Limb (tissue), 2 donors: ENCODE data around the gene FRYL.
"Not testable (repeated sequence)": the region's sequence is repeated elsewhere in the genome, so short reads cannot be mapped to it uniquely, and the experiment has no call there.

ENCODE experiments used
- DNase-seq, 2 donors: peaks; one replicate each; pipeline ENCODE4 v3.0.0-alpha.2; 2016; ENCODE audit errors: extremely low spot score in 2 of 2

FRYL gene

DNA sequence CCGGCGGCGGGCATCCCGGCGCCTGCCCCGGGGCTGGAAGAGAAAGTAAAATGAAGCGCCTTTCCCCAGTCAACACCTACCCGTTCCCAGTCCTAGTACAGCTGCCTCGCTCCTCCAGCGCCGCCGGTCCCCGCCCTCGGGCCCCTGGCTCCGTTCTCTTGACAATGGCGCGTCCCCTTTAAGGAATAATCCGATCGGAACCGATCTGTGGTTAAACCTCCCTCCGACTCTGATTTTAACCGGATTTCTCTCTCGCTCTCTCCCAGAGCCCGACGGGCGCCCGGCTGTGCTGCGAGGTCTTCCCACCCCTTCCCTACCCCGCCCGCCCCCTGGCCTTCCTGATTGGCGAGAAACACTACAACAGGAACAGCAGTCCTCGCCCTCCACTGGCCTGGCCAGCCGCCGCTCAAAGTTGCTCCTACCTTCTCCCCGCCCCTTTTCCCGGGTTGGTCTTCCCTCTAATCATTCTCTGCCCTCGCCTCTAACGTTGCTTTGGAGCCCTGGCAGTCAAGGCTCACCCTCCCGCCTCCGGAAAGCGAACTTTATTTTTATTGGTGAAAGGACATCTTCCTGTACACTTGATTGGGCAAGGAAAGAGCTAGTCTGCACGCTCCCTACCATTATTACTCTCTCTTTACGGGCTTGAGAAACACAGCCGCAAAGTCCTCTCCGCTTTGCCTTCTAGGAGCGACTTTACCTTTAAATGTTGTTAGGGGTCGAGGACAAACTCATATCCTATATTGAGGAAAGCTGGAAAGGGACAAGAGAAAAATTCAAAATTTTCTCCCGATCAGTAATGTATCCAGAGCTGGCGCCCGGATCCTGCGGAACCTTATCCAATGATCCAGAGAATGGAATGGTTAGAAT is at the start of gene FRYL:
Gene FRYL, minus strand, starts transcription at position 282 of the 867 bp plus-strand sequence. CDS start 145,869 bp downstream, outside the sequence.
- peak; percentile 99 to 100 for DNase-seq

DNA sequence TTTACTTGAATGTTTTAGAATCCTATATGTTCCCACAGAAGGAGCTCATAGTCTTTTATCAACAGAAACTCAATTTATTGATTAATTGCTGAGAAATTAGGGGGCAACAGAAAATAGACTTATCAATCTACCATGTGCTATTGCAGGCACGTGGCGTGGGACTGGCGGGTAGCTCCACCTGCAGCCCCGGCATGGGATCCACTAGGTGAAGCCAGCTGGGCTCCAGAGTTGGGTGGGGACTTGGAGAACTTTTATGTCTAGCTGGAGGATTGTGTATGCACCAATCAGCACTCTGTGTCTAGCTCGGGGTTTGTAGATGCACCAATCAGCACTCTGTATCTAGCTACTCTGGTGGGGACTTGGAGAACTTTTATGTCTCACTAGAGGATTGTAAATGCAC is 47.5 kb upstream of the FRYL start:
- DNase-seq = no peak

DNA sequence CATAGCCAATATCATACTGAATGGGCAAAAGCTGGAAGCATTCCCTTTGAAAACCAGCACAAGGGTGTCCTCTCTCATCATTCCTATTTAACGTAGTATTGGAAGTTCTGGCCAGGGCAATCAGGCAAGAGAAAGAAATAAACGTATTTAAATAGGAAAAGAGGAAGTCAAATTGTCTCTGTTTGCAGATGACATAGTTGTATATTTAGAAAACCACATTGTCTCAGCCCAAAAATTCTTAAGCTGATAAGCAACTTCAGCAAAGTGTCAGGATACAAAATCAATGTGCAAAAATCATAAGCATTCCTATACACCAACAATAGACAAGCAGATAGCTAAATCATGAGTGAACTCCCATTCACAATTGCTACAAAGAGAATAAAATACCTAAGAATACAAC is 41.4 kb upstream of the FRYL start:
- DNase-seq = not testable (repeated sequence)

DNA sequence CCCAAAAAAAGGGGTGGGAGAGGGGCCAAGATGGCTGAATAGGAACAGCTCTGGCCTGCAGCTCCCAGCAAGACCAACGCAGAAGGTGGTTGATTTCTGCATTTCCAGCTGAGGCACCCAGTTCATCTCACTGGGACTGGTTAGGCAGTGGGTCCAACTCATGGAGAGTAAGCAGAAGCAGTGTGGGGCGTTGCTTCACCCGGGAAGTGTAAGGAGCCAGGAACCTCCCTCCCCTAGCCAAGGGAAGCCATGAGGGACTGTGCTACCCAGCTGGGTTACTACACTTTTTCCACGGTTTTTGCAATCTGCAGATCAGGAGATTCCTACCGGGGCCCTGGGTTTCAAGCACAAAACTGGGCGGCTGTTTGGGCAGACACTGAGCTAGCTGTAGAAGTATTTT is 36.9 kb upstream of the FRYL start:
- no peak for DNase-seq

DNA sequence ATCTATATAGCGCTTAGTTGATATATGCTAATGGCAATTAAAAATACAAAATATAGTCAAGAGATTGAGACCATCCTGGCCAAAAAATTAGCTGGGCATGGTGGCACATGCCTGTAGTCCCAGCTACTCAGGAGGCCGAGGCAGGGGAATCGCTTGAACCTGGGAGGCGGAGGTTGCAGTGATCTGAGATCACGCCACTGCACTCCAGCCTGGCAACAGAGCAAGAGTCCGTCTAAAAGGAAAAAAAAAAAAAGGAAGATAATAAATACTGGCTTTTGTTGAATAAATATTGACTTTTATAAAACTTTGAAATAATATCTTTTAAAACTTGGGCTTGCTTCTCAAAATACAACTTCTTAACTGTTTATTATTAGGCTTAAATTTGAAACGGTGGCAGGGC is 36.2 kb upstream of the FRYL start:
- not testable (repeated sequence) for DNase-seq

DNA sequence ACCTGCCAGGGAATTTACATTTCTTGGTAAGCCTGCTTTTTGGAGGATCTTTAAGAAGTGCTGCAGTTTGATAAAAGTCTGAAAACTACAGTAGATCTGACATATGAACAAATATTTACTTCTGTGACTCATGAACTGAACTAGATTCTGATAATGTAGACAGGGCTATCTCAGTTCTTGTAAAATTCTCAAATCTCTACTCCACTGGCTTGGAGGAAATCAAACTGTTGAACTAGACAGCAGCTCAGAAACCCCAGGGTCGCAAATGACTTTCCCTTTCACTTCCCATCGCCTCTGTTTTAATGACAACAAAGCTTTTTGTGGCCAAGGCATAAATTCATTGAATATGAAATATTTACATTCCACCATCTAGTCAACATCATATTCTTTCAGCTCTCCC is 35.4 kb upstream of the FRYL start:
- DNase-seq = no peak

DNA sequence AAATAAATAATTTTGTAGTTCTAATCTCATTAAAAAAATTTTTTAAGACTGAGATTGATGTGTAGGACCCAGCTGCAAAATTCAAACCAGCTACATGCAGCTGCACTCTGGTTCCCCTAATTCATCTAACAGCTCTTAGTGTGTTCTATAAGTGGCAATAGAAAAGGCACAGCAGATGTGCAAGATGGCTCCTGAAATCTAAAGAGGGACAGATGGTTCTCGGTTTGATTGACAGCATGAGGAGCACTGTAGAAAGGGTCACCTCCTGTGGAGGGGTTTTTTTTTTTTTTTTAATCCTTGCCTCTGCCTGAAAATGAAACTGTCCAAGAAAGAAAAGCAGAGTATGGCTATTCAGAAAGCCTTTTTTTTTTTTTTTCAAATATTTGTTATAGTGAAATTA is 33.9 kb upstream of the FRYL start:
- DNase-seq = peak in 1 of 2 donors; percentile 21

DNA sequence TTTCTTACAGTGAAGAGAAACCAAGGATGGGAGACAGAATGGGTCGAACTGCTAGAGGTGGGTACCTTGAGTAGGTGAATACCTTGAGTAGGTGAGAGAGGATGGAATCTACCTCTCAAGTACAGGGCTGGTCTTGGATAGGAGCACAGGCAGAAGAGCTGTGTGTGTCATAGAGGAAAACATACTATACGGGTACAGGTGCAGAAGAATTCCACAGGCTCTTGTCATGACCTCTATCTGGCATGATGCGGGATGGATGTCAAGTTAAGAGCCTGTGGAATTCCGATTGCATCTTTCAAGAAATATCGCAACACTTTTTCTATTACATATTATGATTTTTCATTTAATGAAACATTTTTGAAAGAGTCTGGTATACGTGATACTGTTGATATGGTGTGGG is 32.8 kb upstream of the FRYL start:
- no peak for DNase-seq

DNA sequence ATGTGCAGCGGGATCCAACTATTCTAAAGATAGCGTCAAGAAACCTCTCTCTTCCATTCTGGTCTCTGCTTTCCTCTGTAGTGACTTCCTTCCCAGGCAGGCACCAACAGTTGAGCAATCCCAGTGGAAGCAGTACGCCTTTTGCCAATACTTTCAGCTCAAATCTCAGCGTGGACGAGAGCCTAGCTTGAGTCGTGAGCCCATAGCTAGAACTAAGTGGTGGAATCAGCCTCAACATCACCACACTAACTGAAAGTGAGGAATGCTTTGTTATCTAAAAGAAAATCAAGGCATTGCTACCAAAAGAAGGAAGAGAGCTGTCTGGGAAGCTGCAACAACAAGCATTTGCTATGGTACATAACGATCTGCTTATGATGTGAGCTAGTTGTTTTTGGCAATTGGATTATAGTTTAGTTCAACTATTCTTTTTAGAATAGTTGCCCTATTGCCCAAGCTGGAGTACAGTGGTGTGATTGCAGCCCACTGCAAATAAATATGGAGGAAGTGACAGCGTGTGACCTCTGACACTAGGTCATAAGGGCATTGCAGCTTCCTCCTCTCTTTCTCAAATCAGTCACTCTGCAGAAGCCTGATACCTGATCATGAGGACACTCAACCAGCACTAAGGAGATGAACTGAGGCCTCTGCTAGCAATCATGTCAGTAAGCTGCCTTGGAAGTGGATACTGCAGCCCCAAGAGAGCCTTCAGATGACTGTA is 24.7 kb upstream of the FRYL start:
- no peak for DNase-seq

DNA sequence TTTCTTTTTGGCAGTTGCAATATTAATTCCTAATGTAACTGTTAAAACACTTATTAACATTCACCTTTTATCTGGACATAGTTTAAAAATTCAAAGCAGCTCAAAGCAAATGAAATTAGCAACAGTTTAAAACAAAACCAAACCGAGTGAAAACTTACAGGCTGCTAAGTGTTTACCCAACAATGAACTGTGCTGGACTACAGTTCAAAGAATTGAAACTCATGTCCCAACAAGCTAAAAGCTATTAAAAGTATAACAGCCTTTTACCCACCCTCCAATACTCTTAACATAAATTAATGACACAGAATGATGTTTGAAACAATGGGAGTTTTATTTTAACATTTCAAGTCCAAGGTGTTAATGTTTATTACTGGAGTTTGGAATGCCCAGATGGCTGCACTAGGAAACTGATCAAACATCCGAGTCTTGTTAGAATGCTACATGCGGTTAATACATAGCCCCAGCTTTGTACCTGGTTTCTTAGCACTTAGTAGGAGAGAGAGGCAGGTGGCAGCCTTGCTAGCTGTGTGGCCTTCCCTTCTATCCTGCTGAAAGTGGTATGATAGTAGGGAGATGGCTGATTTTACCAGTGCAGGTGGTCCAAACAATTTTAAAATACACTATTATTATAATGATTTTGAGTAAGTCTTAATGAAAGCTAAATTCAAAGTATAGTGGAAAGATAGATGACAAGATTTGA is 21.1 kb upstream of the FRYL start:
- DNase-seq = no peak

DNA sequence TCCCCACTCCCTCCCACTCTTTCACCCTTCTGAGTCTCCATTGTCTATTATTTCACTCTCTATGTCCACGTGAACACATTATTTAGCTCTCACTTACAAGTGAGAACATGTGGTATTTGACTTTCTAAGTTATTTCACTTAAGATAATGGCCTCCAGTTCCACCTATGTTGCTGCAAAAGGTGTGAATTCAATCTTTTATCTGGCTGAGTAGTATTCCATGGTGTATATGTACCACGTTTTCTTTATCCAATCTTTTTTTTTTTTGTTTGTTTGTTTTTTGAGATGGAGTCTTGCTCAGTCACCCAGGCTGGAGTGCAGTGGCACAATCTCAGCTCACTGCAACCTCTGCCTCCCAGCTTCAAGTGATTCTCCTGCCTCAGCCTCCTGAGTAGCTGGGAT is 20.1 kb upstream of the FRYL start:
- not testable (repeated sequence) for DNase-seq

DNA sequence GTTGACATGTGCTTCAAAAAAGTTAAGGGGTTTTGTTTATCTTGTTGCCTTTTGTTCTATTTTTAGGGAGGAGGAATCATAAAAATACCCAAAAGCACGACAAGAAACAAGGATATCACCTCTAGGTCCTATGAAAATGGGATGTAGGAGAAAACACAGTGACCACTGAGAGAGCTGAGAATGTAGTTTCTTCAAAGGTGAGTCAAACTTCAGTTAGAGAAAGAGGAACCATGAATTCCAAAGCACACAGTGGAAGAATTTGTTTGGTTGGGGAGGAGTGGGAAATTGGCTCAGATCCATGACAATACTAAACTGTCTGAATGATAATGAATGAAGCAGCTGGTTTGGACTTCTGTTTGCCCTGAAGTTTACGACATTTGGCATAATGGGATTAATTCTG is 19.1 kb upstream of the FRYL start:
- no peak for DNase-seq

DNA sequence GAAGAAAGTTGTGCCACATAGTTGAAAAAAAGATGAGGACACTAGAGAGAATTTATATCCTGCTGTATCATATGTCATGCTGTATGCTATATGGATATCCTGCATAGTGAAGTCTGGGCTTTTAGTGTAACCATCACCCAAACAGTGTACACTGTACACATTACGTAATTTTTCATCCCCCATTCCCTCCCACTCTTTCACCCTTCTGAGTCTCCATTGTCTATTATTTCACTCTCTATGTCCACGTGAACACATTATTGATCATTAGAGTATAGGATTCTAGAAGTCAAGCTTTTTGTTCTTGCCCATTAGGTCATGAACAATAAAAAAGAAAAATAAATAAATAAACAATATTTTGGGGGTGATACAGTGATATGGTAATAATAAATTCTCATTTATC is 18.0 kb upstream of the FRYL start:
- DNase-seq = no peak

DNA sequence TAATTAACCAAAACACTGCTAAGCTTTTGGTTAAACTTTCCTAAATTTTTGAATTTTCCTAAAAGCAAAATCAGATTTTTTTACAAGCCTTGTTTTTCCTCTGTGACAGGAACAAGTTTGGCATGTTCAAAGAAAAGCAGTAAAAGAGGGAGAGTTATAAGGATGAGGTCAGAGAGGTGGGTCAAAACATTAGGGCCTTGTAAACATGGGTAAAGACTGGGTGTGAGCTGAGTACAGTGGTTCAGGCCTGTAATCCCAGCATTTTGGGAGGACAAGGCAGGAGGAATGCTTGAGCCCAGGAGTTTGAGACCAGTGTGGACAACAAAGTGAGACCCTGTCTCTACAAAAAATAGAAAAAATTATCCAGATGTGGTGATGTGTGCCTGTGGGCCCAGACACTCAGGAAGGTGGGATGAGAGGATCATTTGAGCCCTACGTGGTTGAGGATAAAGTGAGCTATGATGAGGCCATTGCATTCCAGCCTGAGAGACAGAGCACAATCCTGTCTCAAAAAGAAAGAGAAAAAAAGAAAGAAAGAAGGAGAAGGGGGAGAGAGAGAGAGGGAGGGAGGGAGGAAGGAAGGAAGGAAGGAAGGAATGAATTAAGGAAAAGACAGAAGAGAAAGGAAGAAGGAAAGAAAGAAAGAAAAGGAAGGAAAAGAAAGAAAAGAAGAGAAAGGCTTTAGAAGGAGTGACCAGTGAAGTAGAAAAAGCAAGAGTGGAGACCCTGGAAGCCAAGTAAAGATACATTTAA is 17.0 kb upstream of the FRYL start:
- no peak for DNase-seq

DNA sequence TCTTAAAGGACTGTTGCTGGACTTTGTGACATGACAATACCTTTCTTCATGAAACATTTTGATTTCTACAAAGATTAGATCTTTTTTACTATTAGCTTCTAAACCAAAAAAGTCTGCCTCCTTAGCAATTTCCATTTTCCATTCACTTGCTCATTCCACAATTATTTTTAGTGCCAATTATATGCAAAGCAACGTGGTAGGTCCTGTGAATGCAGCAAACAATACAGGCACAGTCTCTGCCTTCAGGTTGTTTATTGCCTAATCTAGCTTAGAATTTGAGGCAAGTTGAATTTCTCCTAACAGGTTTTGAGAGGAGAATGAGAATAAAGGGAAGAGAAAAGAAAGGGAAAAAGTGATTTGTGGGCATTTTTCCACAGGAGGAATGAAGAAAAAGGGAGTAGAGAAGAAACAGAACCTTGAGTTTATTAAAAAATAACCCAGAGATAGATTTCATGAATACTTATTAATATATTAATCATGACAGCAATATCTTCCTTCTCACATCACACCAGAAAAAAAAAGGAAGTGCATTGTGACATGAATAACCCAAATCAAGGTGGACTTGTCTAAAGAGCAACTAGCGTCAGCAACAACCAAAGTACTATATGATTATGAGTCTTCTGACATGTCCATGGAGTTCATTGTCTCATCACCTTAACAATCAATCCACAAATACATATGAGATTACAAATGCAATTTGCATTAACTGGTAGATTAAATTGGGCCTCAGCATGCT is 16.3 kb upstream of the FRYL start:
- no peak for DNase-seq

DNA sequence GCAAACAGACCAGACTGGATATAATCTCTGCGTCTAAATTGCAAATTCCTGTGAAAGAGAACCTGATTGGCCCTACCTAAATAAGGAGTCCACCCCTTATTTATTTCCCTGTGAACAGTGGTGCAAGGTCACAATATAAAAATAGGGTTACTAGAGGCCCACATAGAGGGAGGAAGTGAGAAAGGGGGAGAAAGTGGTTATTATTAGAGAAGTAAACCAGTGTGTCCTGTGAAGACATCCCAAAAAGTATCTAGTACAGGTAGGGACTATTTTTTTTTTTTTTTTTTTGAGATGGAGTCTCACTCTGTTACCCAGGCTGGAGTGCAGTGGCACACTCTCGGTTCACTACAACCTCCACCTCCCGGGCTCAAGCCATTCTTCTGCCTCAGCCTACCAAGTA is 15.0 kb upstream of the FRYL start:
- no peak for DNase-seq

DNA sequence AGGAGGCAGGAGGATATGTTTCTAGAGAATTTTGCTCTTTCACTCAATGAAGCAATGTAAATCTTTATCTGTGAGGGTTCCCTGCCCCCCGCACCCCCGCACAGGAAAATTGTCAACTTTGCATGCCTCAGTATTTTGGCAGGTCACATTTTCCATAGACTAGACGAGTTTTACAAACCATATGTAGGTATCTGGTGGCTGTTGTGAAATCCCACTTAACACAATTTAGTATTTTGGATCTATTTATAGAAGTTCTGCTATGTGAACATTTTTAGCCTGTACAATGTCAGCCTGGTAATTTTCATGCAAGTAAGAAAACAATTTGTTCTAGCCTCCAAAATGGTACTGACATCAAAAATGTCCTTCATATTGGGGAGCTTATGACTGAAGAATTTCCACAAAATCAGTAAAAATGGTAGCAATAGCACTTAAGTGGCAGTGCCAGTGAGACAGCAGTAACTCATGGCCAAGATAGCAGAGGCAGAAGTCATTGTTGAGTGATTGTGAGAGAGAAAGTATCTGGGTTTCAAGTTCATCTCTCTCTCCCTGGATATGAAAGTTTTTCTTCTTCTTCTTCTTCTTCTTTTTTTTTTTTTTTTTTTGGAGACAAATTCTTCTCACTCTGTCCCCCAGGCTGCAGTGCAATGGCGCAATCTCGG is 12.4 kb upstream of the FRYL start:
- DNase-seq = no peak

DNA sequence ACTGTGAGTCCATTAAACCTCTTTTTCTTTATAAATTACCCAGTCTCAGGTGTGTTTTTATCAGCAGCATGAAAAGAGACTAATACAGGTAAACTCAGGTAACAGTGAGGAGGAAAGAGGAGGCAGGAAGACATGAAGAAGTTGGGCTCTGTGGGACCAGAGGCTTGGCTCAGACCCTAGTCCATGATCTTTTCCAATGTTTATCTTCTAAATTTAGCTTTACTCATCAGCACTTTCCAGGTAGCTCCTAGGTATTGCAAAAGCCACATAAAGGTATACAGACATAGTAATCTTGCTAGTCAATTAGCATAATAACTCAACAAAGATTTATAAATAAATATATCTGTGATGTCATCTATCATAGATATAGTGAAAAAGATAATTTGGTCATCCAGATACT is 11.2 kb upstream of the FRYL start:
- no peak for DNase-seq

DNA sequence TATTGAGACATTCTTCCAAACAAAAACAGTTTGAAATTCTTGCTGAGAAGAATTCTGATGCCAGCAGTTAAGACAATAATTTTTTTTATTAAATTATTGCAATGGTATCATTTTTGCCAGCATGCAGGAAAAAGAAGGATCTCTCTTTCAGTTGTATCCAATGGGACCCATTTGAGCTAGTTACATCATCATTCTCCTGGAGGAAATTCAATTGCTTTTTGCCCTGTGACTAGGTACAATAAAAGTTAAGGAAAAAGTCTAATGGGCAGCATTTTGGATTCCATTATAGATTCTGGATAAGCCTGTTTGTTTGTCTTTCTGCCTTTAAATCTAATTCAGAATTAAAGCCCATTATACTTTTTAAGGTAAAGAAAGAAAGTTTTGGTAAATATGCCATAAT is 10.5 kb upstream of the FRYL start:
- no peak for DNase-seq

DNA sequence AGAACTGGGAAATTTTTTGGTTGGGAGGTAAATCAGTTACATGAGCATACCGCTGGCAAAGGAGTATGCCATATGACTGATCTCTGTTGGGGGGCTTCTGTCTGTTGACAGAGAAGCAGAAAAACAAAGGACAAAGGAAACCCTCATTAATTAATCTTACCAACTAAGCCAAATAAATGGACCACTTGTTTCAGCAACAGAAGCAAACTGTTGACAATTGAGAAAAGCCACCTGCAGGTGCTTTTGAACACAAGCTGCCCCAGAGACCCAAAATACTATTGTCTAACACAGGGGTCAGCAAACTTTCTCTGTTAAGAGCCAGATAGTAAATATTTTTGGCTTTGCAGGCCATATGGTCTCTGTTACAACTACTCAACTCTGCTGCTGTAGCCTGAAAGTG is 7.0 kb upstream of the FRYL start:
- no peak for DNase-seq
